DND-41 (cell line): Measurements from ENCODE around the gene PCGF3.

Experiments
- EZH2 ChIP-seq: IDR thresholded peaks from 3 replicates; pipeline ENCODE4 v1.6.1; 2012; ENCODE audit warnings: borderline replicate concordance, low read depth, mild to moderate bottlenecking, moderate library complexity, low read length, inconsistent platforms; ENCODE audit not compliant: severe bottlenecking
- TF ChIP-seq, protein P1 (sequence below): IDR thresholded peaks from 2 replicates; pipeline ENCODE4 v1.5.1; 2012; ENCODE audit warnings: borderline replicate concordance, low read length, moderate library complexity, mild to moderate bottlenecking; ENCODE audit not compliant: poor library complexity, severe bottlenecking; ENCODE audit errors: extremely low read depth

DNA sequence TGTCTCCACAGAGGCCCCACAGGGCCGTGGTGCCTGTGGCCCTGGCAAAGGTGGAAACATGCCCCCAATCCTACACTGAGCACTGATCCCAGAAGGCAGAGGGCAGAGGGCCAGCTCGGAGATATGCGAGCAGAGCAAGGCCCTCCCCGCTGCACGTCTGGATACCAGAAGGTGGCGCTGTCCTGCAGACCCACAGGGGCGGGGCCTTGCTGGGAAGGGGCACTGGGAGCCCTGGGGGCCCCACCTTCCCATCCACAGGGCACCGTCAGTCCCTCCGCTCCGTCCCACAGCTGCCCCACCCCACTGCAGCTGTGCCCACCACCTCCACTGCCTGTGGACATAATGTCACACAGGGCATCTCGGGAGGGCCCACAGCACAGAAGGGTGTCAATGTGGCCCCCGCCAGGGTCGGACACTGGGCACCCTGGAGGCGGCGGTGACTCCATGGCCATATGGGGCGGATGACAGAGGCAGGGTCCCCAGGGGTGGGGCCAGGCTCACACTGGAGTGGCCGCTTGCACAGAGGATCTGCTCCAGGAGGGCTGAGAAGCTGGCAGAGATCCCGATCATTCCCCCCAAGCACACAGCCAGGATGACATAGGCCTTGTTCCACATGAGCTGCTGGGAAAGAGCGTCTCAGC lies 21.5 kb upstream of the PCGF3 start:
- TF ChIP-seq, protein P1, sequence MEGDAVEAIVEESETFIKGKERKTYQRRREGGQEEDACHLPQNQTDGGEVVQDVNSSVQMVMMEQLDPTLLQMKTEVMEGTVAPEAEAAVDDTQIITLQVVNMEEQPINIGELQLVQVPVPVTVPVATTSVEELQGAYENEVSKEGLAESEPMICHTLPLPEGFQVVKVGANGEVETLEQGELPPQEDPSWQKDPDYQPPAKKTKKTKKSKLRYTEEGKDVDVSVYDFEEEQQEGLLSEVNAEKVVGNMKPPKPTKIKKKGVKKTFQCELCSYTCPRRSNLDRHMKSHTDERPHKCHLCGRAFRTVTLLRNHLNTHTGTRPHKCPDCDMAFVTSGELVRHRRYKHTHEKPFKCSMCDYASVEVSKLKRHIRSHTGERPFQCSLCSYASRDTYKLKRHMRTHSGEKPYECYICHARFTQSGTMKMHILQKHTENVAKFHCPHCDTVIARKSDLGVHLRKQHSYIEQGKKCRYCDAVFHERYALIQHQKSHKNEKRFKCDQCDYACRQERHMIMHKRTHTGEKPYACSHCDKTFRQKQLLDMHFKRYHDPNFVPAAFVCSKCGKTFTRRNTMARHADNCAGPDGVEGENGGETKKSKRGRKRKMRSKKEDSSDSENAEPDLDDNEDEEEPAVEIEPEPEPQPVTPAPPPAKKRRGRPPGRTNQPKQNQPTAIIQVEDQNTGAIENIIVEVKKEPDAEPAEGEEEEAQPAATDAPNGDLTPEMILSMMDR = peak; percentile 81
- TF ChIP-seq EZH2 = no peak
